Measurements from ENCODE around the gene PECR.
"Not testable (repeated sequence)": the region's sequence is repeated elsewhere in the genome, so short reads cannot be mapped to it uniquely, and the experiment has no call there.

PECR gene

GRCh38 chr2:215997219-215997618 is 84.4 kb downstream of the PECR start:
- no peak for DNase-seq

DNA sequence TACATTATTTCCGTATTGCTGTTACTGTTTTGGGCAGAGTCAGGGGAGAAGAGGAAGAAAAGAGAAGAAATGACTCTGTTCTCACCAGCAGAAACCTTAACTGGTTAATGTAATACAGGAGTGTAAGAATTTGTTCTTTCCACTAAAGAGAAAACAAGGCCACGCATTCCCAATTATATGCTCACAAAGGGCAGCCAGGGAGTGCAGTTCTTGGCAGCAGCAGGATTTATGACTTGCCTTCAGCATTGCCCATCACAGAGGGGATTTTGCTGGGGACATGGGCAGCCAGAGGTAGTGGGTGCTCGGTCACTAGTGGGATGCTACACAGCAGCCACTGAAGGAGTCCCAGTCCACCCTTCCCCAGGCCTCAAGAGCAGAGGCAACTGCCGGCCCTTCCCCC is 86.7 kb downstream of the PECR start:
- no peak for DNase-seq

DNA sequence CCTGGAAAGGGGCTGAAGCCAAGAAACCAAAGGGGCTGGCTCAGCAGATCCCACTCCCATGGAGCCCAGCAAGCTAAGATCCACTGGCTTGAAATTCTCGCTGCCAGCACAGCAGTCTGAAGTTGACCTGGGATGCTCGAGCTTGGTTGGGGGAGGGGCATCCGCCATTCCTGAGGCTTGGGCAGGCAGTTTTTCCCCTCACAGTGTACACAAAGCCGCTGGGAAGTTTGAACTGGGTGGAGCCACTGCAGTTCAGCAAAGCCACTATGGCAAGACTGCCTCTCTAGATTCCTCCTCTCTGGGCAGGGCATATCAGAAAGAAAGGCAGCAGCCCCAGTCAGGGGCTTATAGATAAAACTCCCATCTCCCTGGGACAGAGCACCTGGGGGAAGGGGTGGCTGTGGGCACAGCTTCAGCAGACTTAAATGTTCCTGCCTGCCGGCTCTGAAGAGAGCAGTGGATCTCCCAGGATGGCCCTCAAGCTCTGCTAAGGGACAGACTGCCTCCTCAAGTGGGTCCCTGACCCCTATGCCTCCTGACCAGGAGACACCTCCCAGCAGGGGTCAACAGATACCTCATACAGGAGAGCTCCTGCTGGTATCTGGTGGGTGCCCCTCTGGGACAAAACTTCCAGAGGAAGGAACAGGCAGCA is 92.9 kb downstream of the PECR start:
- not testable (repeated sequence) for DNase-seq
